Adipose tissue (tissue), 3 donors: ENCODE results near the gene DDX10. TPM values are rescaled to one million over a fixed set of nuclear protein-coding genes. Genes with fewer than 3 reads are reported as not detected.
"Not testable (repeated sequence)": the region's sequence is repeated elsewhere in the genome, so short reads cannot be mapped to it uniquely, and the experiment has no call there.

Experiments
- H3K27ac ChIP-seq: one replicate; pipeline ENCODE4 v1.5.1; 2013; ENCODE audit warnings: low read depth, low read length
- WGBS, 3 donors: extraction: QIAGEN DNeasy Blood & Tissue Kit; methylation state at CpG; one replicate each; pipeline ENCODE4 v1.1.7; 2013; 5-methylcytosine and 5-hydroxymethylcytosine counted together
- polyA plus RNA-seq, 3 donors: library from polyadenylated mRNA; stranded (reverse); fragments of 200-250 nt; gene quantifications; one replicate each; pipeline ENCODE4 v1.2.3, GENCODE V29; 2013
- donor health status: healthy with polysubstance abuse.
- donor health status: Bipolar disorder and iron deficiency.
- donor health status: healthy.

DDX10 gene
- polyA plus RNA-seq: 10 to 100 TPM; 12.3 to 28.9 (median 13.0) TPM

GRCh38 chr11:108664730-108665525, at the start of gene DDX10:
Gene DDX10 (plus strand): TSS chr11:108665069. CDS start chr11:108665154, 85 bp downstream.
- H3K27ac ChIP-seq: no peak within 1 kb of the TSS
- 0 to 1% (median 1%) methylated on average over 61 of the region's 61 CpGs for WGBS, 3 donors

- no peak overlapping the region for H3K27ac ChIP-seq
- WGBS, 3 donors: 73 to 86% (median 82%) methylated on average over 3 of the region's 3 CpGs
Measured at GRCh38 chr11:108616549-108616948, 48.3 kb upstream of the DDX10 start.

GRCh38 chr11:108617055-108617454, 47.8 kb upstream of the DDX10 start:
- no peak overlapping the region for H3K27ac ChIP-seq
- WGBS, 3 donors: 76 to 79% (median 76%) methylated on average over 4 of the region's 4 CpGs

- 82 to 89% (median 82%) methylated on average over 1 of the region's 1 CpG for WGBS, 3 donors
- no peak overlapping the region for H3K27ac ChIP-seq
Measured at GRCh38 chr11:108618529-108618928, 46.3 kb upstream of the DDX10 start.

- 80 to 85% (median 80%) methylated on average over 2 of the region's 2 CpGs for WGBS, 3 donors
- H3K27ac ChIP-seq: no peak overlapping the region
Measured at GRCh38 chr11:108620958-108621772, 43.7 kb upstream of the DDX10 start.

GRCh38 chr11:108622341-108622740, 42.5 kb upstream of the DDX10 start:
- H3K27ac ChIP-seq: no peak overlapping the region
- WGBS, 3 donors: 67 to 78% (median 75%) methylated on average over 2 of the region's 2 CpGs

- WGBS, 3 donors: 70 to 74% (median 73%) methylated on average over 5 of the region's 5 CpGs
- no peak overlapping the region for H3K27ac ChIP-seq
Measured at GRCh38 chr11:108624196-108624925, 40.5 kb upstream of the DDX10 start.

GRCh38 chr11:108628326-108628725, 36.5 kb upstream of the DDX10 start:
- WGBS, 3 donors: 93 to 98% (median 97%) methylated on average over 10 of the region's 10 CpGs

GRCh38 chr11:108628812-108629211, 36.1 kb upstream of the DDX10 start:
- WGBS, 3 donors: 80 to 88% (median 87%) methylated on average over 2 of the region's 2 CpGs
- no peak overlapping the region for H3K27ac ChIP-seq

More at GRCh38 chr11:108628326-108628725, 36.5 kb upstream of the DDX10 start:
- H3K27ac ChIP-seq: no peak overlapping the region

GRCh38 chr11:108629274-108629673, 35.6 kb upstream of the DDX10 start:
- no peak overlapping the region for H3K27ac ChIP-seq
- WGBS, 3 donors: 62 to 87% (median 82%) methylated on average over 3 of the region's 3 CpGs

- H3K27ac ChIP-seq: no peak overlapping the region
- 70 to 74% (median 71%) methylated on average over 2 of the region's 2 CpGs for WGBS, 3 donors
Measured at GRCh38 chr11:108632041-108632704, 32.7 kb upstream of the DDX10 start.

- H3K27ac ChIP-seq: no peak overlapping the region
Measured at GRCh38 chr11:108635106-108635505, 29.8 kb upstream of the DDX10 start.

GRCh38 chr11:108636222-108636621, 28.6 kb upstream of the DDX10 start:
- no peak overlapping the region for H3K27ac ChIP-seq
- 57 to 81% (median 78%) methylated on average over 2 of the region's 2 CpGs for WGBS, 3 donors

GRCh38 chr11:108639146-108639545, 25.7 kb upstream of the DDX10 start:
- no peak overlapping the region for H3K27ac ChIP-seq
- whole genome bisulfite sequencing, 3 donors: 92 to 100% (median 97%) methylated on average over 1 of the region's 1 CpG

- not testable (repeated sequence) for H3K27ac ChIP-seq
- WGBS, 3 donors: 86 to 88% (median 87%) methylated on average over 1 of the region's 1 CpG
Measured at GRCh38 chr11:108641752-108642151, 23.1 kb upstream of the DDX10 start.

GRCh38 chr11:108643974-108644373, 20.9 kb upstream of the DDX10 start:
- H3K27ac ChIP-seq: no peak overlapping the region
- WGBS, 3 donors: 41 to 80% (median 73%) methylated on average over 1 of the region's 1 CpG

GRCh38 chr11:108645970-108646369, 18.9 kb upstream of the DDX10 start:
- 68 to 84% (median 83%) methylated on average over 2 of the region's 2 CpGs for WGBS, 3 donors
- H3K27ac ChIP-seq: no peak overlapping the region

GRCh38 chr11:108647387-108647700, 17.5 kb upstream of the DDX10 start:
- WGBS, 3 donors: 60 to 87% (median 84%) methylated on average over 3 of the region's 3 CpGs
- H3K27ac ChIP-seq: no peak overlapping the region
